ENCODE results near the gene CXCL5.
A peak's percentile ranks its signal among the peaks of the same experiment; 100 is the strongest.

CXCL5 gene

GRCh38 chr4:73998040-73999011, at the start of gene CXCL5:
TSS of gene CXCL5 (minus strand) at chr4:73998677. CDS start at chr4:73998581, 96 bp downstream.
- no peak for DNase-seq

GRCh38 chr4:74047152-74047551, 48.7 kb upstream of the CXCL5 start:
- DNase-seq, result no peak

GRCh38 chr4:74045772-74046171, 47.3 kb upstream of the CXCL5 start:
- DNase-seq, result no peak

- no peak for DNase-seq
Observed at GRCh38 chr4:74045247-74045646, 46.8 kb upstream of the CXCL5 start.

- no peak for DNase-seq
Observed at GRCh38 chr4:74044677-74045076, 46.2 kb upstream of the CXCL5 start.

- no peak for DNase-seq
Observed at GRCh38 chr4:74042681-74043080, 44.2 kb upstream of the CXCL5 start.

- DNase-seq, result no peak
Observed at GRCh38 chr4:74041418-74041817, 42.9 kb upstream of the CXCL5 start.

- DNase-seq, result no peak
Observed at GRCh38 chr4:74039315-74039763, 40.9 kb upstream of the CXCL5 start.

GRCh38 chr4:74038425-74039314, 40.2 kb upstream of the CXCL5 start, which contains the start of gene CXCL3:
TSS of gene CXCL3 (minus strand) at chr4:74038689. CDS start at chr4:74038611, 78 bp downstream.
- DNase-seq, result peak; percentile 8

GRCh38 chr4:74038086-74038424, 39.6 kb upstream of the CXCL5 start:
- DNase-seq, result no peak

GRCh38 chr4:74037076-74037955, 38.8 kb upstream of the CXCL5 start:
- no peak for DNase-seq

- DNase-seq, result no peak
Observed at GRCh38 chr4:74033739-74034138, 35.3 kb upstream of the CXCL5 start.

- no peak for DNase-seq
Observed at GRCh38 chr4:74032064-74032463, 33.6 kb upstream of the CXCL5 start.

GRCh38 chr4:74031576-74031975, 33.1 kb upstream of the CXCL5 start:
- no peak for DNase-seq

GRCh38 chr4:74030285-74030684, 31.8 kb upstream of the CXCL5 start:
- no peak for DNase-seq

GRCh38 chr4:74028504-74028903, 30.0 kb upstream of the CXCL5 start:
- no peak for DNase-seq

GRCh38 chr4:74023709-74024108, 25.2 kb upstream of the CXCL5 start:
- DNase-seq, result no peak

- DNase-seq, result no peak
Observed at GRCh38 chr4:74021601-74022000, 23.1 kb upstream of the CXCL5 start.

GRCh38 chr4:74018771-74019170, 20.3 kb upstream of the CXCL5 start:
- no peak for DNase-seq

GRCh38 chr4:74018116-74018515, 19.6 kb upstream of the CXCL5 start:
- no peak for DNase-seq

- DNase-seq, result no peak
Observed at GRCh38 chr4:74016068-74016467, 17.6 kb upstream of the CXCL5 start.

- DNase-seq, result no peak
Observed at GRCh38 chr4:74015126-74015780, 16.8 kb upstream of the CXCL5 start.

Measured in NCI-H1092 treated with DMSO at 0.1 percent for 48 hours (cell line).